ENCODE data around the gene BBS9.

Gene BBS9

DNA sequence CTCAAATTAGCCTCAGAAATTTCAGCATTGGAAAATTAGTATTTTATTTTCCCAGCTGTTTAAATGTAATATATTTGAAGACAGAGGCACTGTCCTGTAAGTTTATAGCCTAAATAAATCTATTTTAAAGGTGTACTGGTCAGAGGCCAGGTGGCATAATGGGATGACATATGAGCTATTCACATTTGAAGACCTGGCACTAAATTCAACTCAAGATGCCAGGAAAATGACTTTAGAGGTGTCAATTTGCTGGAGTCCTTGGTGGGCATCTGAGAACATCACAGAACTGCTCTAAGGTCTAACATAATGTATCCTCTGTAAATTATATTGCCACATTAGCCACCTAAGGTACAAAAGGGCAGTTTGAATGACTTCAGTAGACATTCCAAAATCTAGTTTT lies 427.1 kb downstream of the BBS9 start:
- Histone ChIP-seq H3K4me3 (ENCODE audit: low read length) (no peak overlapping the region), H3K9me3 (ENCODE audit: insufficient read depth, low read length) (no peaks in the 10 kb centered on the region), H3K4me2 (ENCODE audit: low read length) (no peak overlapping the region), H3K36me3 (replicated peaks; ENCODE audit: low read depth, low read length) (no peaks in the 10 kb centered on the region), H2AFZ (ENCODE audit: low read depth, low read length) (no peak overlapping the region), H3K27ac (ENCODE audit: low read length) (no peak overlapping the region), H3K79me2 (ENCODE audit: low read length) (no peaks in the 10 kb centered on the region), H3K9ac (ENCODE audit: low read length) (no peak overlapping the region), H4K20me1 (ENCODE audit: insufficient read depth, low read length) (no peaks in the 10 kb centered on the region), H3K4me1 (ENCODE audit: low read length) (no peaks in the 10 kb centered on the region), H3K27me3 (ENCODE audit: low read depth, low read length) (no peaks in the 10 kb centered on the region)
- no peak for TF ChIP-seq CTCF (IDR thresholded peaks at IDR 0.05; ENCODE audit: low read depth, low read length)
- no peak for TF ChIP-seq EZH2phosphoT487 (IDR thresholded peaks at IDR 0.05; ENCODE audit: low read depth)

- Histone ChIP-seq H3K36me3 (replicated peaks; ENCODE audit: low read depth, low read length) (no peaks in the 10 kb centered on the region), H3K27me3 (ENCODE audit: low read depth, low read length) (no peaks in the 10 kb centered on the region), H4K20me1 (ENCODE audit: insufficient read depth, low read length) (no peaks in the 10 kb centered on the region), H3K79me2 (ENCODE audit: low read length) (no peaks in the 10 kb centered on the region), H3K4me1 (ENCODE audit: low read length) (no peaks in the 10 kb centered on the region), H3K27ac (ENCODE audit: low read length) (no peak overlapping the region), H3K4me3 (ENCODE audit: low read length) (no peak overlapping the region), H3K9ac (ENCODE audit: low read length) (no peak overlapping the region), H3K9me3 (ENCODE audit: insufficient read depth, low read length) (no peaks in the 10 kb centered on the region), H2AFZ (ENCODE audit: low read depth, low read length) (no peak overlapping the region), H3K4me2 (ENCODE audit: low read length) (no peak overlapping the region)
- TF ChIP-seq EZH2phosphoT487 (IDR thresholded peaks at IDR 0.05; ENCODE audit: low read depth), result no peak
- TF ChIP-seq CTCF (IDR thresholded peaks at IDR 0.05; ENCODE audit: low read depth, low read length), result no peak
Observed at GRCh38 chr7:33558549-33559323, 429.4 kb downstream of the BBS9 start.

GRCh38 chr7:33559324-33559710 lies 430.0 kb downstream of the BBS9 start:
- H3K27ac ChIP-seq (ENCODE audit: low read length), result no peak overlapping the region
- H2AFZ ChIP-seq (ENCODE audit: low read depth, low read length), result no peak overlapping the region
- H3K9ac ChIP-seq (ENCODE audit: low read length), result no peak overlapping the region
- H3K79me2 ChIP-seq (ENCODE audit: low read length), result no peaks in the 10 kb centered on the region
- H3K36me3 ChIP-seq (replicated peaks; ENCODE audit: low read depth, low read length), result no peaks in the 10 kb centered on the region
- H4K20me1 ChIP-seq (ENCODE audit: insufficient read depth, low read length), result no peaks in the 10 kb centered on the region
- no peaks in the 10 kb centered on the region for H3K27me3 ChIP-seq (ENCODE audit: low read depth, low read length)
- no peak overlapping the region for H3K4me2 ChIP-seq (ENCODE audit: low read length)
- H3K4me1 ChIP-seq (ENCODE audit: low read length), result no peaks in the 10 kb centered on the region
- no peak for TF ChIP-seq EZH2phosphoT487 (IDR thresholded peaks at IDR 0.05; ENCODE audit: low read depth)
- no peaks in the 10 kb centered on the region for H3K9me3 ChIP-seq (ENCODE audit: insufficient read depth, low read length)
- no peak overlapping the region for H3K4me3 ChIP-seq (ENCODE audit: low read length)

DNA sequence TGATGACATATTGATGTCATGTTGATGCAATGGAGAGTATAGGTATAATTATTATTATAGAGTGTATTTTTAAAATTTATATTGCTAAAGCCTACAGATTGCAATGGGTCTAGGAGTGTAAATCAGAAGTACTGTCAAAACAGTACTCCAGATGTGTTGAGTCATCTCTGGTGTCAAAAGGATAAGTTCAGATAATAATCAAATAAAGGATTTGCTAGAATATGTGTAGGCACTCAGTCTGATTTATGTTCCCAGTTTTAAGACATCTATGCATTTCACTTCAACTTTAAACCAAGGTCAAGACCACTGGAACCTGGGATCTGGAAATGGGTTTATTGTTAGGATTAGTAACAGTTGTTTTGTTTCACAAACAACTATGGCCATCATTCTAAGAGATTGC lies 433.6 kb downstream of the BBS9 start:
- no peak overlapping the region for H2AFZ ChIP-seq (ENCODE audit: low read depth, low read length)
- H3K4me2 ChIP-seq (ENCODE audit: low read length), result no peak overlapping the region
- H3K36me3 ChIP-seq (replicated peaks; ENCODE audit: low read depth, low read length), result no peaks in the 10 kb centered on the region
- H3K9me3 ChIP-seq (ENCODE audit: insufficient read depth, low read length), result no peaks in the 10 kb centered on the region
- no peaks in the 10 kb centered on the region for H3K27me3 ChIP-seq (ENCODE audit: low read depth, low read length)
- H3K79me2 ChIP-seq (ENCODE audit: low read length), result no peaks in the 10 kb centered on the region
- H3K4me3 ChIP-seq (ENCODE audit: low read length), result no peak overlapping the region
- no peak for TF ChIP-seq EZH2phosphoT487 (IDR thresholded peaks at IDR 0.05; ENCODE audit: low read depth)
- TF ChIP-seq CTCF (IDR thresholded peaks at IDR 0.05; ENCODE audit: low read depth, low read length), result no peak
- no peak overlapping the region for H3K27ac ChIP-seq (ENCODE audit: low read length)
- H4K20me1 ChIP-seq (ENCODE audit: insufficient read depth, low read length), result no peaks in the 10 kb centered on the region
- H3K4me1 ChIP-seq (ENCODE audit: low read length), result no peaks in the 10 kb centered on the region
- H3K9ac ChIP-seq (ENCODE audit: low read length), result no peak overlapping the region

All from OCI-LY3 (cell line).